NCI-H226 (cell line): ENCODE measurements around the gene CBX1.
"Not testable (repeated sequence)": the region's sequence is repeated elsewhere in the genome, so short reads cannot be mapped to it uniquely, and the experiment has no call there.

ENCODE experiments used
- DNase-seq: peaks from one replicate; pipeline ENCODE4 v3.0.0-alpha.2; 2015

CBX1 gene

DNA sequence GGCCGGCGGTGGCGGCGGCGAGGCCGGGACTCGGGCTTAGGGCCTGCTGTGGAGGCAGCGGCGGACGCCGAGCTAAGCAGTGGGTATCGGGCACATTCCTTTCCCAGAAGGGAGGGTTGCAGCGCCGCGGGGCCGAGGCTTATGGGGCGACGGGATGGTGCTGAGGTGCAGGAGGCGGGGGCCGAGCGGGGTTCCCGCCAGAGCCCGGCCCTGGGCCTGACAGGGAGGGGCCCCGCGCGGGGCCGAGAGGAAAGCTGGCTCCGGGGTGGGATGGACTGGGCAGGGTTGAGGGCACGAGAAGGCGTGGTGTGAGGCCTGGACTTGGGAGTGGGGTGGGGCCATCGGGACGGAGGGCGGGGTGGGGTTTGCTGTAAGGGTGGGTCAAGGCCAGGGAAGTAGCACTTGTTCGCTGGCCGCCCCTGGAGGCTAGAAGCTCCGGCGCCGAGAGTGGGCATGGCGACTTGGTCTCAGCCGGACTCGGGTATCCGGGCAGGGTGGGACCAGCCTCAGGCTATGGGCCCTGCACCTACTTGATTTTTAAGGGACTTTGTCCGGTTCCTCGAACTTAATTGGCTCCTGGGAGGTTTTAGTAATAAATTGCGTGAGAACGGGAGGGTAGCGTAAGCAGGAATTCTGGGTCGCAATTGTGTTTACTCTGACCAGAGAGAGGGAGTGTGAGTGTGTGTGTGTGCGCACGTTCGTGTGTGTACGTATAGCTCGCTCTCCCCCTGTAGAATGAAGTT is 52.7 kb downstream of the CBX1 start:
- DNase-seq, result peak; percentile 92

DNA sequence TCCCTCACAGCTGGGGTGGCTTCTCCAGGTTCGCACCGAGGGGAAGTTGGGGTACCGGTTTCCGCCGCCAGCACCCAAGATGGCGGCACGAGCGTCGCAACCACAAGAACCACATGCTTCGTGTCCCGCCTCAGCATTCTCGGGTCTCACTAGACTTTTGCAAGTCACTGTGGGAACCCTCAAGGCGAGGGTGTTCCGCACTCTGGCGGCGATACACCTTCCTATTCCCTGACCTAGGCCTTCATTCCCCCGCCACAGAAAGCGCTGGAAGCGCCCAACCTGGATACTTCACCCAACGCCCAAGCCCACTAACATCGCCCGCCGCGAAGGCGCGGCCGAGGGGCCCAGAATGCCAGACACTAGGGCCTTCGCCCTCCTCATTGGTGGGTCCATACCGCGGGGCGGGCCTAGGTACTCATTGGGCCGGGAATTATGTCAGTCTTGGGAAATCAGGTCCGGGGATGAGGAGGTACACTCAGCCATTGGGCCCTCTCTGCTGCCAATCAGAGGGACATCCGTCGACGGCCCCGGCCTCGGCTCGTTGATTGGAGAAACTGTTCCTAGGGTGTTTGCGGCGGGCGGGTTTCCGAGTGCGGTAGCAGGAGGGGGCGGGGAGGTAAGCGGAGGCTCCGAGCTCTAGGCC is 53.4 kb downstream of the CBX1 start, which contains the start of gene NFE2L1:
Gene NFE2L1, plus strand, starts transcription at position 619 of the 643 bp plus-strand sequence. CDS start 2,760 bp downstream, outside the sequence.
- DNase-seq, result peak; percentile 100

GRCh38 chr17:48047113-48047740 is 54.1 kb downstream of the CBX1 start:
- no peak for DNase-seq

- DNase-seq, result no peak
These were observed 55.0 kb downstream of the CBX1 start for GRCh38 chr17:48046296-48046695.

DNA sequence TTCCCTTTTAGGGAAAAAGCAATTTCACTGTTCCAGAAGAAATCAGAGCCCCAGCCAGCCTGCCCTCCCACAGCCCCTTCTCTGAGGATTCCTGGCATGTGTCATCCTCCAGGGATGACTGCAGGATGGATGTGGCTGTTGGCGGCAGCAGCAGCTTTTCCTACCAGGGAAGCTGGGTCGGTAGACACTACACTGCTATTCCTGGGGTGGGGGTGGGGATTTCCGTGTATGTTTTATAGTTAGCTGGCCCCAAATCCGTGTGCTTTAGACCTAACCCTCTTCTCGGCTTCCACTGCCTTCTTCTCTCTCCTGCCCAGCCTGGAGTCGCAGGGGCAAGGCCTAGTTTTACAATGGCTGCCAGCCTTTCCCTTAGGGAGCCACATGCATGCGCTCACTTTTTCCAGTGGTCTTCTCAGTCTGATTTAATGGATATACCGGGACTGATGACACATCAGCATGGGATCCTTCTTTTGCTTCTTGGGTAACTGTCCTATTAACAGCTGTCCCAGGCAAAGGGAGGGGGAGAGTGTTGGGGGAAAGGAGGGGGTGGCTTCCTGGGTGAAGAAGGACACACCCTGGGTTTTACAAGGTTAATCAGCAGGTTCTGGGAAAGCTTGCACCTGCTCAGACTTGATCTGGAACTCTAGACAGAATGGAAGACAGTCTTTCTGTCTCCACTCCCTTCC is 55.8 kb downstream of the CBX1 start:
- DNase-seq, result no peak

- no peak for DNase-seq
These were observed 56.4 kb downstream of the CBX1 start for GRCh38 chr17:48044851-48045250.

- no peak for DNase-seq
These were observed 58.1 kb downstream of the CBX1 start for GRCh38 chr17:48043176-48043575.

- no peak for DNase-seq
These were observed 62.6 kb downstream of the CBX1 start for GRCh38 chr17:48038687-48039086.

DNA sequence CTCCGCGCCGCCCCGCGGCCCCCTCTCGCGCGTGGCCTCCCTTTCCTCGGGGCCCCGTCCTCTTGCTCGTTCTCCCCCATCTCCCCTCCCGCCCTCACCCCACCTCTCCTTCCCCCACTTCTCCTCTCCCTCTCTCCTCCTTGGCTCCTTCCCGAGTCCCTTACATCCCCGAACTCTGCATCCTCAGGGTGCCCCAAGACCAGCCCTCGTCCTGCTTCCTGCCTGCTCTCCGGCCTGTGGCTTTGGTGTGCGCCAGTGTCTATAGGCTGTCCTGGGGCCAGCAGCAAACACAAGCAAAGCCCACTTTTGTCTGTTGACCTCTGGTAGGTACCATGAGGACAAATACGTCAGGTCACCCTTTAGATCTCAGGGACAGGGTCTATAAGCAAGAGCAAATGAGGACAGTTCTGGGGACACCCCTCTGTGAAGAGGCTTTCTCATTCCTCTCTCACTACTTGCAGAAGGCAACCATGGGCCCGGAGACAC is 63.4 kb downstream of the CBX1 start:
- no peak for DNase-seq

GRCh38 chr17:48037036-48037837 is 64.0 kb downstream of the CBX1 start, which contains the start of gene COPZ2:
TSS of gene COPZ2 (minus strand) at chr17:48037797. CDS start at chr17:48037777, 20 bp downstream.
- DNase-seq, result peak; percentile 50

GRCh38 chr17:48036693-48037035 is 64.6 kb downstream of the CBX1 start:
- DNase-seq, result no peak

DNA sequence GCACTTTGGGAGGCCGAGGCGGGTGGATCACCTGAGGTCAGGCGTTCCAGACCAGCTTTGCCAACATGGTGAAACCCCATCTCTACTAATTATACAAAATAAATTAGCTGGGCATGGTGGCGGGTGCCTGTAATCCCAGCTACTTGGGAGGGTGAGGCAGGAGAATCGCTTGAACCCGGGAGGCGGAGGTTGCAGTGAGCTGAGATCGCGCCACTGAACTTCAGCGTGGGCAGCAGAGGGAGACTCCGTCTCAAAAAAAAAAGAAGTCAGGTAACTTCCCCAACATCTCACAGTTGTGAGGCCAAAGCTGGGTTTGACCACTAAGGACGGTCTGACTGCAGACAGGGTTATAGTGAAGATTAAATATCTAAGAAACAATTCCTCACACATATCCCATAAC is 66.5 kb downstream of the CBX1 start:
- not testable (repeated sequence) for DNase-seq

DNA sequence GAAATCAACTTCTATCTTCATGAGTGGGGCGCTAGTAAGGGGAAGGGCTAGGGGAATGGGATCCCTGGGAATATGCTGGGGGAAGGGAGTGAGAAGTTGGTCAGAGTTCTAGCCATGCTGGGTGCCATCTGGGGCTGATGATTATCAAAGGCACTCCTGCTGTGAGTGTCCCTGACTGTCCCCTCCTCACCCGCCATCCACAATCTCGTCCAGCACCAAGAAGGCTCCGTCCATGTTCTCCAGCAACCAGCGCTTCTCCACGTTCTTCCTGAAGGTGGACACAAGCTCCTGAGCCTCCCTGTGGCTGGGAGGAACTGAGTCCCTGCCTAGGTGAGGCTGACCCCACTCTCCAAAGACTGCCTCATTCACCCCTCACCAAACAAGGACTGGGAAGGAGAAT is 69.3 kb downstream of the CBX1 start:
- DNase-seq, result no peak

GRCh38 chr17:48030531-48030930 is 70.7 kb downstream of the CBX1 start:
- DNase-seq, result no peak

DNA sequence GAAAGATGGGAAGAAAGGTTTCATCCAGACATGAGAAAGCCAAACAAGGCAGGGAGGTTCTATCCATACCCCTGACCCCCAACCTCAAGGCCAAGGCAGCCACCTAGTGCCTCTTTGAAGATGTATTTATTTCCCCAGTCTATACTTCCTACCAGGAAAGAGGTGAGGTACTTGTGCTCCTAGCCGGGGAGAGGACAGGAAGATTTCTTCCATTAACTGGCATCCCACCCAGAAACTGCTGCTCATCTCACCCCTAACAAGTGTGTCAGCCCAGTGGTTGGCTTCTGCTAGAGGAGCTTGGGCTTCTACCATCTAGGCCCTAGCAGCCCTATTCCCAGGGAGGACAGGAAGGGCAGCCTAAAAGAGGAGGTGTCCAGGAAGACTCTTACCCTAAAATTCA is 72.5 kb downstream of the CBX1 start:
- no peak for DNase-seq

DNA sequence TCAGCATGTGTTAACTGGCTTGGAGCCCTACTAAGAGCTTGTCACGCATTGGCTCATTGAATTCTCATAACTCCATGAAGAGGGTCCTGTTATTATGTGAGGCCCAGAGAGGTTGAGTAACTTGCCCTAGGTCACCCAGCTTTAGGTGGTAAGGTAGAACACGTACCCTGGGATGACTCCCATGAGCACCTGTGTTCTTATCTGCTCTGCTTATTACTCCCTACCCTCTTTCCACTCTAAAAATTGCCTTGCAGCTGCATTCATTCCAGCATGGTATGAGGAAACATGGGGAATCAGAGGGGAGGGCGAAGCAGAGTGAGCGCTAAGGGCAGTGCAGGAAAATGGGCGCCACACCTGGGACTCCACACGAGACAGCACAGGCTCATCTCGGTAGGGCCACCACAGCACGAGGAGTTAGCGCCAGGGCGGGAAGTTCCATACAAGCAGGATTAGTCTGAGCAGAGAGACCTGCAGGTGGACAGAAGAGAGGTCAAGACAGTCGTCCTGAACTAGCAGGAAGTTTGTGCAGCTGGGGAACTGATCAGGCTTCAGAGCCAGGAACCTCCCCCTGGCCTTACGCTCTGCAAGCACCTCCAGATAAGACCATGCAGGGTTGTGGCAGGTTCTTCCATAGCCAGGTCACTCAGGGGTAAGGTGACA is 73.8 kb downstream of the CBX1 start:
- no peak for DNase-seq

- peak; percentile 90 for DNase-seq
These were observed 74.6 kb downstream of the CBX1 start for GRCh38 chr17:48026502-48027321.

- DNase-seq, result peak; percentile 76
These were observed 75.3 kb downstream of the CBX1 start for GRCh38 chr17:48025904-48026501.

GRCh38 chr17:48025040-48025903 is 76.0 kb downstream of the CBX1 start:
- peak; percentile 91 for DNase-seq
